DND-41 (cell line): ENCODE results near the gene KIRREL2.

Experiments used
- CTCF ChIP-seq: IDR thresholded peaks from 2 replicates; pipeline ENCODE4 v1.5.1; 2012; ENCODE audit warnings: borderline replicate concordance, low read length, moderate library complexity, mild to moderate bottlenecking; ENCODE audit not compliant: poor library complexity, severe bottlenecking; ENCODE audit errors: extremely low read depth
- EZH2 ChIP-seq: IDR thresholded peaks from 3 replicates; pipeline ENCODE4 v1.6.1; 2012; ENCODE audit warnings: borderline replicate concordance, low read depth, mild to moderate bottlenecking, moderate library complexity, low read length, inconsistent platforms; ENCODE audit not compliant: severe bottlenecking

GRCh38 chr19:35879068-35879467, 22.4 kb downstream of the KIRREL2 start:
- TF ChIP-seq CTCF = no peak
- TF ChIP-seq EZH2 = no peak
